GM12878 (cell line): ENCODE data around the gene PCID2.

Experiments used
- CEBPB ChIP-seq, 2 experiments: fragments of 150-350 bp in 1 of 2; IDR thresholded peaks; 2 replicates each; pipeline ENCODE4 v1.6.1; 2012 to 2014; ENCODE audit warnings: low read depth in 2 of 2, low read length in 2 of 2, borderline replicate concordance in 1 of 2, inconsistent platforms in 1 of 2
- RAD21 ChIP-seq: IDR thresholded peaks from 2 replicates; pipeline ENCODE4 v1.6.1; 2011; ENCODE audit warnings: mild to moderate bottlenecking, low read depth, low read length, moderate library complexity; ENCODE audit not compliant: insufficient read depth
- TF ChIP-seq, protein P1 (sequence below), 3 experiments: IDR thresholded peaks in 2 of 3; conservative IDR thresholded peaks in 1 of 3; 2 replicates each; pipeline ENCODE4 v1.5.1; 2011; ENCODE audit warnings: low read depth in 3 of 3, low read length in 3 of 3, mild to moderate bottlenecking in 3 of 3, control low read depth in 2 of 3, moderate library complexity in 2 of 3, inconsistent platforms in 1 of 3, mixed read lengths in 1 of 3; ENCODE audit not compliant: control insufficient read depth in 2 of 3, insufficient read depth in 1 of 3; ENCODE audit errors: extremely low read depth in 1 of 3

DNA sequence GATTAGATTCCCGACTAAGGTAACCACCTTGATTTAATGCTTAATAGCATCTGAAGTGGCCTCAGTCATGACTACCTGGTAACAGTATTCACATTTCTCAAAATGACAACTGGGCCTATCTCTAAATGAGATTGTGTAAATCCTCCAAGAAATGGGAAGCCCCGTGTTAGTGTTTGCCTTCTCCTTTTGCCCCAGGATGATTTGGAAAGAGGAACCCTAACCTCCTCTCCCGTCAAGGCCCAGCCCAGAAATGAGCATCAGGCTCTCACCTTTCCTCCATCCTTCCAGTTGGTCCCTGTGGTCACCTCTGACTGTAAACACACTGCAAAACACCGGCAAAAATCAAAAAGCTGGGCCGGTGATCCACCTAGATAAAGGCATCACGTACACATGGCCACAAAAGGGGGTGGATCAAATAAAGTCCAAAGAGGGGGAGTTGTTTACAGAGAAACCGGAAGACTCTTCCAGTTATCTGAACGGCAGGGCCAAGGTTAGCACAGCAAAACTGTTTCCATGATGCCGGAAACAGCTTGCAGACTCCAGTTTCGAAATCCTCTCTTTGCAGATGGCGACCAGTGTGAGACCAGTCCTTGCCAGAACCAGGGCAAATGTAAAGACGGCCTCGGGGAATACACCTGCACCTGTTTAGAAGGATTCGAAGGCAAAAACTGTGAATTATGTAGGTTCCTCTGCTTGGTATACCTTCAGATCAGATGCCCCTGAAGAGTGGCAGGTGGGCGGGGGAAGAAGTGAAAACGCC lies 69.5 kb downstream of the PCID2 start:
- TF ChIP-seq, protein P1, sequence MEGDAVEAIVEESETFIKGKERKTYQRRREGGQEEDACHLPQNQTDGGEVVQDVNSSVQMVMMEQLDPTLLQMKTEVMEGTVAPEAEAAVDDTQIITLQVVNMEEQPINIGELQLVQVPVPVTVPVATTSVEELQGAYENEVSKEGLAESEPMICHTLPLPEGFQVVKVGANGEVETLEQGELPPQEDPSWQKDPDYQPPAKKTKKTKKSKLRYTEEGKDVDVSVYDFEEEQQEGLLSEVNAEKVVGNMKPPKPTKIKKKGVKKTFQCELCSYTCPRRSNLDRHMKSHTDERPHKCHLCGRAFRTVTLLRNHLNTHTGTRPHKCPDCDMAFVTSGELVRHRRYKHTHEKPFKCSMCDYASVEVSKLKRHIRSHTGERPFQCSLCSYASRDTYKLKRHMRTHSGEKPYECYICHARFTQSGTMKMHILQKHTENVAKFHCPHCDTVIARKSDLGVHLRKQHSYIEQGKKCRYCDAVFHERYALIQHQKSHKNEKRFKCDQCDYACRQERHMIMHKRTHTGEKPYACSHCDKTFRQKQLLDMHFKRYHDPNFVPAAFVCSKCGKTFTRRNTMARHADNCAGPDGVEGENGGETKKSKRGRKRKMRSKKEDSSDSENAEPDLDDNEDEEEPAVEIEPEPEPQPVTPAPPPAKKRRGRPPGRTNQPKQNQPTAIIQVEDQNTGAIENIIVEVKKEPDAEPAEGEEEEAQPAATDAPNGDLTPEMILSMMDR (IDR thresholded peaks at IDR 0.05 in 2 of 3, conservative IDR thresholded peaks at IDR 0.05 in 1 of 3; ENCODE audit: control insufficient read depth in 2 of 3, extremely low read depth in 1 of 3, insufficient read depth in 1 of 3, low read depth in 3 of 3, low read length in 3 of 3) = no peak
- TF ChIP-seq RAD21 = no peak
- TF ChIP-seq CEBPB (IDR thresholded peaks at IDR 0.05; ENCODE audit: borderline replicate concordance in 1 of 2, low read depth in 2 of 2, low read length in 2 of 2) = no peak
